GM19397 (cell line): Measurements from ENCODE around the gene ENAH.
A peak's percentile ranks its signal among the peaks of the same experiment; 100 is the strongest.
"Not testable (repeated sequence)": the region's sequence is repeated elsewhere in the genome, so short reads cannot be mapped to it uniquely, and the experiment has no call there.

Experiments
- ATAC-seq: cut with Tn5 transposase; IDR thresholded peaks from one replicate; pipeline ENCODE4 v1.9.1; 2021; ENCODE audit warnings: mild to moderate bottlenecking, moderate library complexity; ENCODE audit not compliant: unreplicated experiment

ENAH gene

DNA sequence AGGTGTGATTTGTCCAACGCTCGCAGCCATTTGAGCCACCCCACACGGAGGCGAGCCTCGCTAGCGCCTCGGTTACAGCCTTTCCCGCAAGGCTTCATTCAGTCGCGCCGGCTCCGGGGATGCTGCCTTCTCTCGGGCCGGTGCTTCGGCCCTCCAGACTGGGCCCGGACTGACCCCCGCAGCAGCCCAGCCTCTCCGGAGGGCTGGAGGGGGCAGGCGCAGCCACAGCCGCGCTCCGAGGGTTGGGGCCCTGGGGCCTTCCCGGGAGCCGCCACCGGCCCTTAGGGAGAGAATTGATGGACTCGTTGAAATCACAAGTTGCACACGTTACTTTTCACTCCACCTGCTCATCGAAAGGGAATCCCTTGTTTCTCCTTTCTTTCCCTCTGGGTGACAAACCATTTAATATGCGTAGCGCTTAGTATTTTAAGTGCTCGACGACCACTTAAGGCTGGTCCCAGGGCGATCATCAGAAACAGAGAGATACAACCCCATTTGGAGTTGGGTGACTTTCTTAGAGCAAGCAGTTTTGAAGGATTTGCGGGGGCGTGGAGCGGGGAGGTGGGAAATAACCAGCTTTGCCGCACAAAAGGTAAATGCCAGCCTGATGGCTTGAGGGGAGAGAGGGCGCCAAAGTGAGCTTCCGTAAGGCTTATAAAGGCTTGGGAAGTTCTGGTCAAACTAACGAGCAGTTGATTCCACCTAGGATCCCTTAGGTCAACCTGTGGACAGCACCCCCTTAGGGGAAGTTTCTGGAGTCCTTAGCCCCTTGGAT lies 24.6 kb upstream of the ENAH start:
- ATAC-seq = no peak

DNA sequence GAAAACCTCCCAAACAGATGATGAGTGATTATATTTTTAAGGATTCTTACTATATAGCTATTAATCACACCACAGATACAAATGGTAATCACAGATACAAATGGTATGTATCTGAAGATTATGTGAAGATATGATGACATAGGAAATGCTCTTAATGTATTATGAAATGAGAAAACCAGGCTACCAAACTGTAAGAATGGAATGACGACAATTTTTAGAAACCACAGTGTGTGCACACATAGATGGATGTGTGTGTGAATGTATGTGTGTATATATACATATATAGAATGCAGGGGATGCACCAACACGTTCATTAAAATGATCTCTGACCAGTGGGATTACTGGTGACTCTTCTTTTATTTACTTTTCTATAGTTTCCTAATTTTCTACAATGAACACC lies 21.5 kb upstream of the ENAH start:
- ATAC-seq = no peak

DNA sequence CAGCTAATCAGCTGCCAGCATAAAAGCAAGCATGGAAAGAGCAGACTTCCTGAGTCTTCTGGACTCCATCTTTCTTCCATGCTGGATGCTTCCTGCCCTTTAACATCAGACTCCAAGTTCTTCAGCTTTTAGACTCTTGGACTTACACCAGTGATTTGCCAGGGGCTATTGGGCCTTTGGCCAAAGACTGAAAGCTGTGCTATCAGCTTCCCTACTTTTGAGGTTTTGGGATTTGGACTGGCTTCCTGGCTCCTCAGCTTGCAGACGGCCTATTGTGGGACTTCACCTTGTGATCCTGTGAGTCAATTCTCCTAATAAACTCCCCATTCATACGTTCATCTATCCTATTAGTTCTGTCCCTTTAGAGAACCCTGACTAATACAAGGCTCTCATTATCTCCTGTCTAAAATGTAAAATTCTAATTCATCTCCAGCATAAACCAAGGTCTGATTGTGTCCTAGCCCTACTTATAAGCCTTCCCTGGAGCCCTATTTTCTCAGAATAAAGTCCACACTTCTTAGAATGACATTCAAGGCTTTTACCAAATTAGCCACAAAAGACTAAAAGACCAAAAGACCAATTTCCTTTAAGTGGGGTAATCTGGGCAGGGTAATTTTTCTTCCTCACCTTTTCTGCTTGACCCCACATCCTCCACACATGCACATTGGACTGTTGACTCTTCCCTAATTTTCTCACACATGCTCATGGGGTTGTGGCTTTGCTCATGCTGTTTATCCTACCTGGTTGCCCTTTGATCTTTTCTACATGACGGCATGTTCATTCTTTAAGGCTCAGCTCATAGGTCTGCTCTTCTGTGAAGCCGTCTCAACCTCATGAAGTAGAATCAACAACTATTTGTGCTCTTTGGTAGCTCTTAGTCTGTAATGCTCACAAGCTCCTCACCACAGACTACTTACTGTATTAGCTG lies 18.1 kb upstream of the ENAH start:
- no peak for ATAC-seq

DNA sequence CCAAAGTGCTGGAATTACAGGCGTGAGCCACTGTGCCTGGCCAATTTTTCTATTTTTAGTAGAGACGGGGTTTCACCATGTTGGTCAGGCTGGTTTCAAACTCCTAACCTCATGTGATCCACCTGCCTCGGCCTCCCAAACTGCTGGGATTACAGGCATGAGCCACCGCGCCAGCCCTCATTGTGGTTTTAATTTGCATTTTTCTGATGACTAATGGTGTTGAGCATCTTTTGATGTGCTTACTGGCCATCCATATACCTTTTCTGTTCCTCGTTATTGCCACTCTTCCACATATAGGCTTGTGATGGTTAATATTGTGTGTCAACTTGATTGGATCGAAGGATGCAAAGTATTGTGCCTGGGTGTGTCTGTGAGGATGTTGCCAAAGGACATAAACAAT lies 17.4 kb upstream of the ENAH start:
- ATAC-seq = no peak

DNA sequence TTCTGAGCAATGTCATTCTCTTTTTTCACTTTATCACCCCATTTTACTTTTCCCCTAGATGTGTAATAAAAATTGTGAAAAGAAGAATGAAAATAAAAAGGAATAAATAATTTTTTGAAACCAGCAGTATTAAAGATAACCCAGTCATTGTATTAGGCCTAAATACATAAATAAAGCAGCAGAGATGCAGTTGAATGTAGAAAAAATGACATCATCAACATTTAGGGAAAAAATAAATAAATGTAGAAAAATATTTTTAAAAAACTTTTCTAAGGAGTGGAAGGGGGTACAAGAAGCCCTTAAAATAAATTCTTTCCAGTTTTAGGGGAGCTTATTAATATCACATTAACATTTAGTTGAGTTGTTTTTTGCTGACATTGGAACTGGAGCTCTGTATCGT lies 15.3 kb upstream of the ENAH start:
- ATAC-seq = no peak

DNA sequence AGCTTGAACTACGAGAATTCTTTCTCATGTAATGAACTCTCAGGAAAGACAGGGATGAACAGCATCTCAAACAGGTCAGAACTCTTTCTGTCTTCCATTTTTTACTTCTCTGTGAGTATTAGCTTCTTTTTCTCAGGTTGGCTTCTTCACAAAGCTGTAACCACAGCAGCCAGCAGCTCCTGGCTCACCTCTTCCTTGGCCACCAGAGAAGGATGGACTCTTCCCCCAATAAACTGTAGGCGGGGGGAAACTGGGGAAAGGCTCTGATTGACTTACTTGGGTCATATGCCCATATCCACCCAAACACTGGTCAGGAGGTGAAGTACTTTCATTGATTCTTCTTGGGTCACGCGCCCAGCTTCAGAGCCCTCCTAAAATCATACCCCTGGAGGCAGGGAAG lies 14.4 kb upstream of the ENAH start:
- no peak for ATAC-seq

DNA sequence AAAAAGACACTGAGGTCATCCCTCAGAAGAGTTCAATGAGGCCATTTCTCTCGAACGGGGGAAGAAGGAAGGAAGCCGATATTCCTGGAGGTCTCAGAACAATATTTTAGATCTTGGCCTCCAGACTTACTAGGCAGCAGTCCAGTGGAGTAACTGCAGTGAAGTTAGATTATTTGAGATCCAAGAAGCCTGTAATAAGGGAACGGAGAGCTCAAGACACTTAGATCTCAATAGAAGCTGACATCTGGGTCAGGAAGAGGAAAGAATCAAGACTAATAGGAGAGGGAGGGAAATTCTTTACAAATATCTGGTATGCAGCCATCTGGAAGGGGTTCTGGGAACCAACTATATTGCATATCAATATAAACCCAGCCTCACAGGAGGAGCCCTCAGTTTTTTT lies 13.6 kb upstream of the ENAH start:
- no peak for ATAC-seq

DNA sequence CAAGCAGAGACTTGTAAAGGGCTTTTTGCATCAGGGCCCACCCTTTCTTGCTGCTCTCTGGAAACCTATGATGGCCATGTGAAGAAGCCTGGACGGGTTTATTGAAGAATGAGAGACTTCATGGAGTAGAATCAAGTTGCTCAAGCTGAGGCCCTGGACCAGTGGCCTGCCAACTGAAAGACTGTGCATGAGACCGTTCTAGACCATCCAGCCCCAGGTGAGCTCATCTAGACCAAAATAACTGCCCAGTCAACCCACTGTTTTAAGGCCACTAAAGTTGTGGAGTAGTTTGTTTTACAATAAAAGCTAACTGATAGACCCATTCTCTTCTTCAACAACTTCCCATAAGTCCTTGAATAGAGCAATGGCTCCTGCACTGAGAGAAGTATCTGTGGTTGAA lies 11.8 kb upstream of the ENAH start:
- ATAC-seq = no peak

DNA sequence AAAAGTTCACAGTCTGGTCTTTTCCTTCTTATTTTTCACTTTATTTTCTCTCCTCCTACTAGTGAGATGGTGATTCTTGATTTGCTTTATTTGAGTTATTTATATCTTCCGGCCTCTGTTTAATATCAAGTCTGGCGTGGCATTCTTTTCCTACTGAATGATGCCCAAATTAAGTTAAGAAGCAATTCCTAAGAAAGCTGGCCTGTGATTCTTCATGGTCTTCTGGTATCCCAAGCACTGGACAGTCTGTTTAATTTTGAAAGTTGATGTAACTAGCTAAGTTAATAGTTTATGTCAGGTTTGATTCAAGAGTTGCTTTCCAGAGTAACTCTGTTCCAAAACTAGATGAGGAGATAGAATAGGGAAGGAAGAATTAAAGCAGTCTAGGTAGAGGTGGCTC lies 9.2 kb upstream of the ENAH start:
- ATAC-seq = no peak

DNA sequence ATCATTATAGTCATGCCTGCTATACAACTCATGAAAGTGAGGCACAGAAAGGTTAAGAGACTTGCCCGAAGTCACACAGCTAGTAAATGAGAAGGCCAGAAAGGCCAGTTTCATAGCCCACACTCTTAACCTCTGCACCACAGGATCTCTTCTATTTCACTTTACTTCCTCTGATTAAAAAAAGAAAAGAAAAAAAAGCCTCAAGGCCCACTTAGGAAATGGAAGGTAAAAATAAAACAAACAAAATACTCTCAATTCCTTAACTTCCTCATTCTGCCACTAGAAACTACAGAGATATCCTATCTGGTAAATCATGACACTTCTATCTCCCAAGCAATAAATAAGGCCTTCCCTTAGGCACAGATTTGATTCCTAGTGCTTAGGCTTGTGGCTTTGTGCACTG lies 7.6 kb upstream of the ENAH start:
- ATAC-seq = no peak

DNA sequence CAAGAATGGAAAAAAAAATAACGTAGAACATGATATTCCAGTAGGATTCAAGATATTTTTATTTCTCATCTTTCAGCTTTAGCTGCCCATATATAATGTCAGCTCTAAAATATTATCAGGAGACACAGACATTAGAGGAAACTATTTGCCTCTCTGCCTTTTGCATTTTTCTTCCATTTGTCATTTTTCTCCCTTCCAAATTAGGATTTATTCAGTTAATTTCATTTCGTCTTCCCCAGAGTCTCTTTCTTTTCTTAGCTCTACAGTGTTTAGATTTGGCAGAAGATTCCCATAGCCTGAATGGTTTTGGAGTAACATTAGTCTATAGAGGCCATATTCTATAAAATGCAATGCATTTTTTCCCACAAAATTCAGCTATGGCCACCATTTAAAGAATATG lies 5.1 kb upstream of the ENAH start:
- no peak for ATAC-seq

DNA sequence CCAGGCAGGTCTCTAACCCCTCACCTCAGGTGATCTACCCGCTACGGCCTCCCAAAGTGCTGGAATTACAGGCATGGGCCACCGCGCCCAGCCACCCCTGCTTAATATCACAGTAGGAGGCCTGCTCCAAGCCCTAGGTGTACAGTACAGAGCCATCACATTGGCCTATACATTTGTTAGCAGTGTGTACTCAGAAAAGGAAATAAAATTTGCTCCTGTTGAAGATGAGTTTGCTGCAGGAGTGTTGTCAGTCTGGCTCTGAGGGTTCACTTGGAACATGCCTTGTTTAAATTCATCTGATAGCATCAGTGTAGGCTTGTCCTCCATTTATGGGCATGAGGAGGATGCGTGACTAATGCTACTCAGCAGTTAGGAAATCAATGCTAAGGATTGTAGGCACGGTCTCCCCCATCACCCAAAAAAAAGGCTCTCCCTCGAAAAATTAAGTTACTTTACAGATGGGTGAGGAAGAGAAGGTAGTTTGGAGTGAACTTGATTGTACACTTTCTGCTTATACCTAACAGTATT lies 4.6 kb upstream of the ENAH start:
- ATAC-seq = no peak

DNA sequence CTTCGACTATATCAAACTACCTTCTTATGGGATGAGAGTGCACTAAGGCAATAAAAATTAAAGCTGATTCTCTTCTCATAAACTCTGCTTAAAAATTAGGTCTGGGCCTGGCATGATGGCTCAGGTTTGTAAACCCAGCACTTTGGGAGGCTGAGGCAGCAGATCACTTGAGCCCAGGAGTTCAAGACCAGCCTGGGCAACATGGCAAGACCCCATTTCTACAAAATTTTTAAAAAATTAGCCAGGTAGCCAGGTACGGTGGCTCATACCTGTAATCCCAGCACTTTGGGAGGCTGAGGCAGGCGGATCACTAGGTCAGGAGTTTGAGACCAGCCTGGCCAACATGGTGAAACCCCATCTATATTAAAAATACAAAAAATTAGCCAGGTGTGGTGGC lies 3.3 kb upstream of the ENAH start:
- not testable (repeated sequence) for ATAC-seq

DNA sequence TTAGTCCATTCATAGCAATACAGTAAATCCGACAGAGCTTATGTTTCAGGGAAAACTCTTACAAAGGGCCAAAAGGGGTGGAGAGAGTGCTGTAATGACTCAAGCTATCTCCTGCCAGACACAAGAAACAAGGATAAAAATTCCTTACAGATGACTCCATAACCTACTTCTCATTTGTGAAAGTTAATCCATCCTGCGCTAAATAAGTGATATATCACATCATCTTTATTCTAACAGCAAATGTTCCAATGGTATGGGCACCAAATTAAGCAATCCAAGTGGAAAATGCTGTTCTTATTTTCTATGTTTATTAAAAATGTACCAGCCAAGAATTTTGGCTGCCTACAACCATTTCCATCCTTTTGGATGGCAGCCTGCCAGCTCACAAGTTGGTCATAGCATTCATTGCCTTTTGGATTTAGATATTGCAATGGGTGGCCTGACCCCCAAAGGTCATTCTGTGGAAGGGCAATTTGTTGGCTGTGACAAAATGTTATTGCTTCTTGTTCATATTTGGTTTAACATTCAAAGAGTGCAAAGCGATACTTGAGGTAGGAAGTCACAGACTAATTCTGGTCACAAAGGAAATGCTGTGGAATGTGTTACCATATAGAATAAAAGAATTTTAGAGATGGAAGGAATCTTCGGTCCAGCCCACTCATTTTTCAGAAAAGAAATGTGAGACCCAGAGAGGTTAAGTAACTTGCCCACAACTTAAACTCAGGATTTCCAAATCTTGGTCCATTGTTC lies 2.8 kb upstream of the ENAH start:
- ATAC-seq = no peak

DNA sequence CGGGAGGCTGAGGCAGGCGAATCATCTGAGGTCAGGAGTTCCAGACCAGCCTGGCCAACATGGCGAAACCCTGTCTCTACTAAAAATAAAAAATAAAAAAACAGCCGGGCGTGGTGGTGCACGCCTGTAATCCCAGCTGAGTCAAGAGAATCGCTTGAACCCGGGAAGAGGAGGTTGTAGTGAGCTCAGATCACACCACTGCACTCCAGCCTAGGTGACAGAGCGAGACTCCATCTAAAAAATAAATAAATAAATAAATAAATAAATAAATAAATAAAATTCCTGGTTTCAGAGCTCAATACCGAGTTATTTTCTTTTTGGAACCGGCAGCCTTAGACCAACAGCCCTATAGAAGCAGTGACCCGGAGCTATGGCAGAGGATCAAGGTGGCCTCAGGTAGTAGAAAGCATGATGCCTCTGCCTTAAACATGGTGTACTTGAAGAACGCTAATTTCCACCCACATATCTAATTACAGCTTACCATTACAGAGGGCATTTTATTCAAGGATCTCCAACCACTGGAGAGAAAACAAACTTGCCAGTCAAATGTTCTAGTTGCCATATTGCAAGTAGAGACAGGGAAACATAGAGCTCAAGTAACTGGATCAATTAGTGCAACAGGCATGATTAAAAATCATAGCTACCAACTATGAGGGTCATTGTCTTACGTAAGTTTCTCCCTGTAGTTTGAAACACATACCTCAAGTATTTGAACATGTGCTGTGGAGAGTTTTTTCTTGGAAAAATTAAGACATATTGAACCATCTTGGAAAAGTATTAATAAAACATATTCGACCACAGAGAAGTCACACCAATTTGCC lies 2.0 kb upstream of the ENAH start:
- ATAC-seq = no peak

DNA sequence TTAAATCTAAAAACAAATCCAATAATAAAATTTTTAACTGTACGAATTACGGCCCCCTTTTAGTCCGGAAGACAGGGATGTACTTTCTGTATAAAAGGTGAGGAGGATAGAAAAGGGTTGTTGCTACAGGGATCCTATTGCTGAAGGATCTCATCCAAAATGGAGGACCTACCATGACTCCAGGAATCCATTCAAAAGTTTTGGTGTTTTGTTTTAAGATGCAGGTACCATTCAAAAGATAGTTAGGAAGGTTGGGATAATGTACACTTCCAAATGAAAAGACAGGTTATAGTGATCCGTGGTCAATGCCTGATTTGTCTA lies 1.3 kb upstream of the ENAH start:
- no peak for ATAC-seq

DNA sequence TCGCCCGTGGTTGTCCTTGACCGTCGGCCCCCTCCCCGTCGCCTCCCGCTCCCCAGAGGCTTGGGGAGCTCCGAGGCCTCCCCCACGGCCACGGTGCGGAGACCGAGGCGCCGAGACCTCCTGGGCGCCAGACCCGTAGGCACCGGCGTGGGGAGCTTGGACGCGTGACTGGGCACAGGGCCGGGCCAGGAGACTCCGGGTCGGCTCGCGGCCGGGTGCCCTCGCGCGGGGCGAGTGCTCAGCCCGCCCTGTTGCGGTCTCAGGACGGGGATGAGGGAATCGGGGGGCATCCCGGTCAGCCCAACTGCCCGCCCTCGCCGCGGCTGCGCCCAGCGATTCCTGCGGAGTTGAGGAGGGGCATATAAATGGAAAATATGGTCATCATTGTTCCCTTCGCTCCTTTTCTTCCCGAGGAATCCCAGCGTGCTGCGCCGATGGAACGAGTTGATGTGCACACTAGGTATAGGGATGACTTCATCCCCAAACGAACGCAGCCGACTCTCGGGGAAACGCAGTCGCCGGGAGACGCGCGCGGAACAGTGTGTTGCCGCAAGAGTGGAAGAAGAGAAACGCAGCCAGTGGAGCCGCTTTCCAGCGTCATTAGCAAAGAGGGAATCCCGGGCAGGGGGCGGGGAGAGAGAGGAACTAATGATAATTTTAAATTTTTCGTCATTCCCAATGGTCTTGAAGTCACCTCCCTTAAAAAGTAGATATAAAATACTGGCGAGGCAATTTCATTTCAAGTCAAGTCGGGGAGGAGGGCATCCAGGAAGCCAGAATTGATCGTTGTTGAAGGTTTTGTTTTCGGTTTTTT lies 747 bp upstream of the ENAH start:
- peak; percentile 25 for ATAC-seq

DNA sequence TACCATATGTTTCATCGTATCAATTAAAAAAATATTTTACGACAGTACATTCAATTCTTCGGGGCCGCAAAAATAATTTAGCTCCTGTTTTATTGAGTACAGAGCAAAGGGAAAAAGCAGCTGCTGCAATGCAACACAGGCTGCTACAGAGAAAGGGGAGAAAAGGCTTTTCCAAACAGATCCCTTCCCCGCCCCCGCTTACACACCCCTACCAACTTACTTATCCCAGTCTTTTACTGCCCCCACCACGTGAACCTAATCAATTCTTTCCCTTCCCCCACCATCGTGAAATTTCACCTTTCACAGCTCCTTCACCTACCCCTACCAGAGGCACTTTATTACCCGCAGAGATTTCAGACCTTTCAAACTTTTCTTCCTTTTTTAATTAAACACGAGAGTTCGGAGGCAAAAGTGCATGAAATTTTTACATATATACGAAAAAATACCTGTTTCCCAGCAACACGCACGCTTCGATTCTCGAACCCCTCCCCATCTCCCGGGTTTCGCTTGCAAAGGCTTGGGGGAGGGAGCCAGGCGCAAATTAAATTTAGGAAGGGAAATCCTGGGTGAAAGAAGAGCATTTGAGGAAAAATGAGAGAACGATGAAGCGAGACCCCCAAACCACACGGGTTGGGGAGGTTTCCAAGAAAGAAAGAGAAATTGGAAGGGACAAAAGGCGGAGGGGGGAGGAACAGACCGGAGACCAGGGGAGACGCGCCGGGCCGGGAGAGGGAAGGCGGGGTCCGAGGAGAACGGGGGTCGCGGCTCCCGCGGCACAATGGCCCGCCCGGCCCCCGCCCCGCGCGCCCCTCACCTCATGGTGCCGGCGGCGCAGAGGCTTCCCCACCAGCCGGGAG lies 823 bp downstream of the ENAH start:
- no peak for ATAC-seq

DNA sequence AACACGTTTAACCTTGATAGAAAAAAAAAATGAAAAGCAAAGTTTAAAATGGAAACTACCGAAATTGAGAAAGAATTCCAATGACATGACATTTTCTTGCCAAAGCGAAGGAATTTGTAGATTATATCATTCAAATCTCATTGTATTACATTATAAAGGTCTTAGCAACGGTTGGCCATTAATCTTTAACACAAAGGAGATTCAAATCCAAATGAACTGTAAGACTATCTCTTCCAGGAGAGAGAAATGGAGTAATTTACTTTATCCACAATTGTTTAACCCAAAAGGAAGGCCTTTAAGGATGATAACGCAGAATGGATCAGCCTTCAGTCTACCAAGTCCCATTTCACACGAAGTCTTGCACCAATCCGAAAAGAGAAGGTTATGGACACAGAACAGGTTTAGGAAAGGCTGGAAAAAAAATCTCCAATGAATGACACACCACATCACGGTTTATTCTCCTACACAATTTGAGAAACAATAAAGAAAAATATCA lies 1.5 kb downstream of the ENAH start:
- no peak for ATAC-seq
